GM18519 (cell line): ENCODE results near the gene FBXO11.
A peak's percentile ranks its signal among the peaks of the same experiment; 100 is the strongest.
"Not testable (repeated sequence)": the region's sequence is repeated elsewhere in the genome, so short reads cannot be mapped to it uniquely, and the experiment has no call there.

ENCODE experiments used
- ATAC-seq: cut with Tn5 transposase; IDR thresholded peaks from one replicate; pipeline ENCODE4 v1.9.1; 2021; ENCODE audit warnings: mild to moderate bottlenecking, moderate library complexity; ENCODE audit not compliant: unreplicated experiment, low FRiP score

Gene FBXO11

DNA sequence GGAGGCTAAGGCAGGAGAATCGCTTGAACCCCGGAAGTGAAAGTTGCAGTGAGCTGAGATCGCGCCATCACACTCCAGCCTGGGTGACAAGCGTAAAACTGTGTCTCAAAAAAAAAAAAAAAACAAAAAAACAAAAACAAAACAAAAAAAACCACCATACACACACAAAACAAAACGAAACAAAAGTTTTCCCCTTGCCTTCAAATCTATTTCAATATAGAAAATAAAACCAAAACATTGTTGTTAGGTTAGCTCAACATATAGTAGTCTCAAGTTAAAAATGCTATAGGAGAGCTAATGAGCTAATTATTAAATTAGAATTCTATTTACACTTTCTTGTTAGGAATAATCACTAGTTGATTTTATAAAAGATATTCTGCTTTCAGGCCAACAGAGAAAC lies 43.3 kb downstream of the FBXO11 start:
- ATAC-seq, result no peak

GRCh38 chr2:47853067-47853777 lies 53.1 kb downstream of the FBXO11 start:
- not testable (repeated sequence) for ATAC-seq

DNA sequence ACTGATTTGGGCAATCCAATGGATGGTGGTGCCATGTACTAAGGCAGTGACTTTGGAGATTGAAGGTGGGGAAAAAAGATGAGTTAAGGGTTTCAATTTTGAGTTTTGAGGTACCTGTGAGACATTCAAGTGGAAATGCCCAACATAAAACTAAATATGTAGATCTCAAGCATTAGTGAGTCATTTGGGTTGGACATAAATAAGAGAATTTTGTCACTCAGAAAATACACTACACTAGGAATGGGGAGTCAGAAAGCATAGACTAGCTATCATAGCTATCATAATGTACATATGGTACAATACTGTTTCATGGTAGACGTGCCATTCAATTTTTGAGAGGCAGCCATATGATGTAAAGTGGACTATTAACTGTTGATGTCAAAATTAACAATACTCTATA lies 56.1 kb downstream of the FBXO11 start:
- no peak for ATAC-seq

GRCh38 chr2:47849368-47849767 lies 56.9 kb downstream of the FBXO11 start:
- no peak for ATAC-seq

DNA sequence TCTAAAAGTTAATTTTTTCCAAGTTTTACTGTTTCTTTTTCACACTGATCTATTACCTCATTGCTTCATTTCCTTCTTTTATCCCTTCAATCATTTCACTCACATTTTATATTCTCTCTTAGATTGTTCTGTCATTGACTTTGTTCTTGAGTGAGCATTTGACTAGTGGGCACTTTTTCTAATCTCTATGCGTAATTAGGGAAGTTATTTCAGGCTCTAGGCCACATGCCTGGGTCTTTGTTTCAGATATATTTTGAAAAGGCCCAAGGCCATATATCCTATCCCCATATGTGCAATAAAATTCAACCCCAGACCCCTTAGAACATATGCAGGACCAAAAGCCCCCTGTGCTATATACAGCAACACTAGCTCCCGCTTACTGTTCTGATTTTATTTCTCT lies 62.1 kb downstream of the FBXO11 start:
- ATAC-seq, result no peak

- no peak for ATAC-seq
Measured at GRCh38 chr2:47843407-47843806, 62.9 kb downstream of the FBXO11 start.

DNA sequence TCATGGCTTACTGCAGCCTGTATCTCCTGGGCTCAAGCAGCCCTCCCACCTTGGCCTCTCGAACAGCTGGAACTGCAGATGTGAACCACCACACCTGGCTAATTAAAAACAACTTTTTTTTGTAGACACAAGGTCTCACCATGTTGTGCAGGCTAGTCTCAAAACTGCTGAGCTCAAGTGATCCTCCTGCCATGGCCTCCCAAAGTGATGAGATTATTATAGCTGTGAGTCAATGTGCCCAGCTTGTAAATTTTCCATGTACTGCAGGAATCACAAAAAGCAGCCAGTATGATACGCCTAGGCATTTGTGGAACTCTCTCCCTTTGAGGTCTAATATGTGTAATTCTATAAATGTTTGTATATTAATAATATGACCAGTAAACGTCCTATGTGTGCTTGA lies 63.5 kb downstream of the FBXO11 start:
- no peak for ATAC-seq

DNA sequence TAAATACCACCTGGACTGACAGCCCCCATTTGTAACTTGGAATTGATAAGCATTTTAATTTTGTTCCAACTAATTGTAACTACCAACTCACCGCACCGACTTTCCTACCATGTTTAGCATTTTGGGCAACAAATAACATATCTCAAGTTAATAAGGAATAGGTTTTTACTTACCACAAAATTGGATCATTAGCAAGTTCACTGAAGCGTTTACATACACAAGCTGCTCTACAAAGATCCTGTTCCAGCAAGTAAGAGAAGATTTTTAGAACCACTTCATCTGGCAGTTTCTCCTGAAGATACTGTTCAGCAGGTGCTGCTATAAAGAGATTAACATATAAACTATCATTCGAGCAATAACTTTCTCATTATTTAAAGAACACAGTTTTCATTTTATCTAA lies 67.6 kb downstream of the FBXO11 start:
- no peak for ATAC-seq

GRCh38 chr2:47838249-47838648 lies 68.0 kb downstream of the FBXO11 start:
- no peak for ATAC-seq

- peak; percentile 95 for ATAC-seq
Measured at GRCh38 chr2:47833516-47833968, 72.8 kb downstream of the FBXO11 start.

- ATAC-seq, result no peak
Measured at GRCh38 chr2:47822518-47822917, 83.8 kb downstream of the FBXO11 start.

GRCh38 chr2:47819834-47820233 lies 86.5 kb downstream of the FBXO11 start:
- ATAC-seq, result no peak

DNA sequence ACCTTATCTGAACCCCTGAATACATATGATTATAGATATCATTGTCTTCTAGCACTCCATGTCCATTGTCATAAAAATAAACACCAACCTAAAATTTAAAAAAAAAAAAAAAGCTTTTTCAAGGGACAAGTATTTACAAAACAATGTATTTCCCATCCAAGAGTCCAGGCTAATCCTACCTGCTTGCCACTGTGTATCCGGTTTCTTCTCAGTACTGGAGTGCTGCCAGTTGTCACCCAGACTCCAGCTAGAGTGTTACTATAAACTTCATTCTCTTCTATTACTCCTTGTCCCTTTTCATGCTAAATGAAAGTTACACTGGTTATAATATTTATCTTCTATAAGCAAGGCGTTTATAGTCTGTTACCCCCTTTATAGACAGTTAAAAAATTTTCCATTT lies 87.5 kb downstream of the FBXO11 start:
- no peak for ATAC-seq

DNA sequence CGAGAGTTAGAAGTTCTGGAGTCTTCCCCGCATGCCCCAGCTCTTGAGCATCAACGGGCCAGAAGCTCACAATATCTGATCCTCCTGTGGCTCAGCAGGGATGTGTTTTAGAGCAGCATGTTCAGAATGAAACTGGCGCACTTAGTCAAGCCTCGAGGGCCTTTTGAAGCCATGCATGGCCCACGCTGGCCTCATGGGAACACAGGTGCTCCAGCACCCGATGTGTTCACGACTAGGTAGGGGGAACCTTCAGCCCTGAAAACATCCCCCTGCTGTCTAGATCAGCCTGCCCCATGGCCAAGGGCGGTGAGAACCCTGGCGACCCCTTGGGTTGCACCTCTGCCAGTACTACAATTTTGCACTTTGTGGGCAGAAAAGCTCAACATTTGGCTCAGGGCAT lies 90.5 kb downstream of the FBXO11 start:
- ATAC-seq, result no peak

- no peak for ATAC-seq
Measured at GRCh38 chr2:47811668-47812067, 94.6 kb downstream of the FBXO11 start.

GRCh38 chr2:47810850-47811249 lies 95.4 kb downstream of the FBXO11 start:
- no peak for ATAC-seq

DNA sequence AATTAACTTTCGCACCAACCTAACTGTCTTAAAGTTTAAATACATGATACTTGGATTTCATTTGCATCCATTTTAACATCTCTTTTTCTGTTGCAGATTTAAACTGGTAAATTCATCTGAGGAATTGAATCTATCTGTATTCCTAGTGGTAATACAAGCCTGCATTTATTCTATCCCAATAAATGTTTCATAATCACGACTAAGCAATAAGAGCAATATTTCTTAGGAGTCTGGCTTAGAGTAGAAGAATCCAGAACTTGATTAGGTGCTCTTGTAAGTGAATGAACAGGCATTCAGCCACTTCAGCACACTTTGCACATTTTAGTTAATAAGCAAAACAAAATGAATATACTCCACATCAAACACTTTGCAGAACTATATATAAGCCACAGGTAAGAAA lies 96.4 kb downstream of the FBXO11 start:
- no peak for ATAC-seq

DNA sequence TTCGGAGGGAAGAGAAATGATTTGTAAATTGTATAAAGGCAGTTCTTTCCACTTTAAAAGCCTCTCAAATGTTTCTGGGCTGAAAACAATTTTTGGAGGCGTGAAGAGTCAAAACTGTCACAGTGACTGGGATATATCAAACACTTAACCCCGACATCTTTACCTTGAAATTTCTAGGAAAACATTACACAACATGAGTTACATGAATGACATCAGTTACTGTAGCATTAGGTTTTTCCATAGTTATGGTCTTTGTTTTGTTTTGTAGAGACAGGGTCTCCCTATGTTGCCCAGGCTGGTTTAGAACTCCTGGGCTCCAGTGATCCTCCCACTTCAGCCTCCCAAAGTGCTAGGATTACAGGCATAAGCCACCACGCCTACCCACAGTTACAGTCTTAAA lies 97.7 kb downstream of the FBXO11 start:
- ATAC-seq, result no peak

- no peak for ATAC-seq
Measured at GRCh38 chr2:47805850-47806249, 100.4 kb downstream of the FBXO11 start.

DNA sequence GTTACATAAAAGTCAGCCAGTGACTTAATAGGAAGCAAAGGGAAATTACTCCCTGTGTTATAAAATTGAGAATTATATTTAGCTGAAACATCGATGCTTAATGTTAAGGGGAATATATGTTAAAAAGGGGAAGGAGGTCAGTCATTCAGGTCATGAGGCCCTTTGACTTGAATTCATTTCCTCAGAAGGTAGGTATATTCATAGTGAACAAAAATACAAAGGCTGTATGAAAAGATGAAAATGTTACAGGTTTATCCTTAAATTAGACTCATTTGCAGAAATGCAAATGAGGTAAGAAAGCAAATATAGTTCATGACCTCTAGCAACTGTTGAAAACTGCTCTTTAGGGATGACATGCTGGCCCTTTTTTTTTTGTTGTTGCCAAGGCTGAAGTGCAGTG lies 102.5 kb downstream of the FBXO11 start:
- ATAC-seq, result no peak

DNA sequence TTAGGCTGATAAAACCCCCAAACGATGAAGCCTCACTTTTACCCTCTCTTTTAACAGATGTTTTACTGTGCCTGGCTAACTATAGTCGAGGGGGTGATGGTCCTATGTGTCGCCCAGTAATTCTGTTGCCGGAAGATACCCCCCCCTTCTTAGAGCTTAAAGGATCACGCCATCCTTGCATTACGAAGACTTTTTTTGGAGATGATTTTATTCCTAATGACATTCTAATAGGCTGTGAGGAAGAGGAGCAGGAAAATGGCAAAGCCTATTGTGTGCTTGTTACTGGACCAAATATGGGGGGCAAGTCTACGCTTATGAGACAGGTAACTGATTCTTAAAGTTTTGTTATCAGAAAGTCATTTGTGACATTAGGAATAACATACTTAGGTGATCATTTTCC lies 102.9 kb downstream of the FBXO11 start:
- no peak for ATAC-seq

GRCh38 chr2:47801118-47801517 lies 105.2 kb downstream of the FBXO11 start:
- no peak for ATAC-seq
